ENCODE data around the gene LMF2.

DNA sequence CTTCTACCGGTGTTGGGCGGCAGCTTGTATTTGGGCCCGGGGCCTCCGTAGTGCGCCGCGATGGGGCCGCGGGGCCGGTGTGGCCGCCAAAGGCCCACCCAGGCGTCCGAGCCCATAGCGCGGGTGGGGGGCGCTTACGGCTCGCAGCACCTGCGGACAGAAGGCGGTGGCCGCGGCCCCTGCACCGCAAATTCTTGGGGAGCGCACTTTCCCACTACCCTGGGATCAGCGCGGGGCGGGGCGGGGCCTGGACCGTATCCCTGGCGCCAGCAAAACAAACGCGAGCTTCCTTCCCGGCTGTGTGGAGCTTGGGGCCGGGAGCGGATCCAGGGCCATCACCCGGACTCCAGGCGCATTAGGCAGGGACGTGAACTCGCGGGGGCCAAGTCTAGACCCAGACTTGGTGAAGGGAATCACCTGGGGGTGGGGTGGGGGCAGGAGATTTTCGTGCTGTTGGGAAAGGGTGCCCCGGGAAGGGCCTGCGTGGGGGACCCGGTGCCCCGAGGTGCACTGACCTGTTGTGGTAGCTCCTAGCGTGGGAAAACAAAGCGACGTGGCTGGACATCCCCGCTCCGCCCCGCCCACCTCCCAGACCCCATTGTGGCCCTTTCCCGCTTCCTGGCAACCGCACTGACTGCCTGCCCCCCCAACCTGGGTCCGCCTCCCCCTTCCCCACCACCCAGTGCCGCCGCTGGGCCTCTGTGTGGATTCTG, 24.6 kb upstream of the LMF2 start:
- no peak for TF ChIP-seq GATA2 (IDR thresholded peaks at IDR 0.05; ENCODE audit: low read depth, low read length)
- TF ChIP-seq GATA3 (IDR thresholded peaks at IDR 0.05; ENCODE audit: low read depth, low read length), result no peak
